22Rv1 (cell line): Measurements from ENCODE around the gene PLSCR4.
"Not testable (repeated sequence)": the region's sequence is repeated elsewhere in the genome, so short reads cannot be mapped to it uniquely, and the experiment has no call there.

Experiments
- H3K27ac ChIP-seq: fragments of 450-650 bp; 2 replicates; pipeline ENCODE4 v1.5.1; 2017
- ZFX ChIP-seq: fragments of 450-650 bp; IDR thresholded peaks from 2 replicates; pipeline ENCODE4 v1.6.1; 2017; ENCODE audit warnings: antibody characterized with exemption, borderline replicate concordance
- TF ChIP-seq, protein P1 (sequence below): fragments of 450-650 bp; IDR thresholded peaks from 2 replicates; pipeline ENCODE4 v1.5.1; 2017; ENCODE audit warnings: mild to moderate bottlenecking

PLSCR4 gene

GRCh38 chr3:146250449-146251382, at the start of gene PLSCR4:
Gene PLSCR4, minus strand, starts transcription at chr3:146251105. Its CDS starts 29,034 bp downstream, at chr3:146222071.
- TF ChIP-seq ZFX, result no peak
- TF ChIP-seq, protein P1, sequence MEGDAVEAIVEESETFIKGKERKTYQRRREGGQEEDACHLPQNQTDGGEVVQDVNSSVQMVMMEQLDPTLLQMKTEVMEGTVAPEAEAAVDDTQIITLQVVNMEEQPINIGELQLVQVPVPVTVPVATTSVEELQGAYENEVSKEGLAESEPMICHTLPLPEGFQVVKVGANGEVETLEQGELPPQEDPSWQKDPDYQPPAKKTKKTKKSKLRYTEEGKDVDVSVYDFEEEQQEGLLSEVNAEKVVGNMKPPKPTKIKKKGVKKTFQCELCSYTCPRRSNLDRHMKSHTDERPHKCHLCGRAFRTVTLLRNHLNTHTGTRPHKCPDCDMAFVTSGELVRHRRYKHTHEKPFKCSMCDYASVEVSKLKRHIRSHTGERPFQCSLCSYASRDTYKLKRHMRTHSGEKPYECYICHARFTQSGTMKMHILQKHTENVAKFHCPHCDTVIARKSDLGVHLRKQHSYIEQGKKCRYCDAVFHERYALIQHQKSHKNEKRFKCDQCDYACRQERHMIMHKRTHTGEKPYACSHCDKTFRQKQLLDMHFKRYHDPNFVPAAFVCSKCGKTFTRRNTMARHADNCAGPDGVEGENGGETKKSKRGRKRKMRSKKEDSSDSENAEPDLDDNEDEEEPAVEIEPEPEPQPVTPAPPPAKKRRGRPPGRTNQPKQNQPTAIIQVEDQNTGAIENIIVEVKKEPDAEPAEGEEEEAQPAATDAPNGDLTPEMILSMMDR, result 0 out of 2 replicates have a peak, but pooled peaks have one; percentile 4
- peak within 1 kb of the TSS; percentile 68 for H3K27ac ChIP-seq

- not testable (repeated sequence) for H3K27ac ChIP-seq
These were observed 42.5 kb upstream of the PLSCR4 start for GRCh38 chr3:146293401-146293800.

GRCh38 chr3:146283781-146284445, 33.0 kb upstream of the PLSCR4 start:
- no peak overlapping the region for H3K27ac ChIP-seq
- no peak for TF ChIP-seq ZFX
- TF ChIP-seq, protein P1, result no peak

- TF ChIP-seq ZFX, result no peak
- H3K27ac ChIP-seq, result no peak overlapping the region
These were observed 30.0 kb upstream of the PLSCR4 start for GRCh38 chr3:146280864-146281263.

- no peak for TF ChIP-seq ZFX
- TF ChIP-seq, protein P1, result no peak
- H3K27ac ChIP-seq, result no peak overlapping the region
These were observed 29.0 kb upstream of the PLSCR4 start for GRCh38 chr3:146279951-146280350.

DNA sequence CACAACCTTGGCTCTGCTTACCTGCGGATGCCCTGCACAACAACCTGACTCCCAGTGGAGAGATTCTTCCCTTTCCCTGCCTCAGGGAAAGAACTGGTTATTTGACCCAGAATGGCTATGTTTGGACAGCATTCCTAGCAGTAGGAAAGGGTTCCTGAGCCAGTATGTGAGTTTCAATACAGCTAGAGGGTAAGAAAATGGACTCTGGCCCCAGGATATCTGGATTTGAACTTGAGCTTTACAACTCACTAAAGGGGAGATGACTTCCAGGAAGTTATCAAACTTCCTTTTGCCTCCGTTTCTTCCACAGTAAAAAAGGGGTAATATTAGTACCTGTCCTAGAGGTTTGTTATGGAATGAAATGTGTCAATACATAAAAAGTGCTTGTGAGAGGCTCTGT, 28.1 kb upstream of the PLSCR4 start:
- H3K27ac ChIP-seq, result no peak overlapping the region
- TF ChIP-seq ZFX, result no peak
- TF ChIP-seq, protein P1, result no peak

- TF ChIP-seq, protein P1, result no peak
- TF ChIP-seq ZFX, result no peak
These were observed 27.2 kb upstream of the PLSCR4 start for GRCh38 chr3:146277953-146278631.

DNA sequence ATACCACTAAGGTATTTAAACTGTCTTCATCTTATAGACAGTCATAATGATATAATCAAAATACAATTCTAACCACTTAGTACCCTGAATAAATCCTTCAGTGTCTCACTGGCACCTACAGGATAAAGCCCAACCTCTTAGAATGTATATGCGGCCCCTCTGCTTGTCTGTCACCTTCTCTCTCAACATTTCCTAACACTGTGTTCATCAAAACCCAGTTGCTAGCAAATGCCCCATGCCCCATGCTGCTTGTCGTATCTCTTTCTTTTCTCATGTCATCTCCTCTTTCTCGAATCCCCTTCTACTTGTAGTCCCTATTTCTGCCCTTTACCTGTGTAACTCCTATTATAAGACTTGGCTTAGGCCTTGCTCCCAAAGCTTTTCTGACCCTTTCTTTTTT, 24.6 kb upstream of the PLSCR4 start:
- no peak overlapping the region for H3K27ac ChIP-seq
- TF ChIP-seq, protein P1, result no peak
- no peak for TF ChIP-seq ZFX

More at GRCh38 chr3:146277953-146278631, 27.2 kb upstream of the PLSCR4 start:
- no peak overlapping the region for H3K27ac ChIP-seq
